Pancreas (tissue), 10 donors: ENCODE results near the gene GNAQ. TPM values are rescaled to one million over a fixed set of nuclear protein-coding genes. Genes with fewer than 3 reads are reported as not detected.

ENCODE experiments used
- ATAC-seq, 4 donors: fragments of 200-7000 bp; cut with Tn5 transposase; one replicate each; pipeline versions ENCODE4 v1.8.0 to v1.9.1; 2020; ENCODE audit warnings: mild to moderate bottlenecking in 4 of 4, moderate library complexity in 4 of 4
- DNase-seq, 6 donors: peaks; one replicate each; pipeline ENCODE4 v3.0.0-alpha.2; 2020
- FAIRE-seq: peaks from 2 replicates; lab custom pipeline; 2012; peaks lifted over from hg19 to GRCh38; lab: Jason Lieb, UNC
- H3K27ac ChIP-seq, 4 donors: fragments of 200-600 bp; sonication (generic); 1 replicate in 3 of 4; 2 replicates in 1 of 4; pipeline versions ENCODE4 v1.5.0 to v1.8.0; 2020
- H3K27me3 ChIP-seq, 4 donors: fragments of 200-600 bp; one replicate each; pipeline ENCODE4 v1.8.0; 2021
- H3K36me3 ChIP-seq, 3 donors: fragments of 200-600 bp; sonication (generic) in 1 of 3; one replicate each; pipeline versions ENCODE4 v1.5.0 to v1.8.0; 2020 to 2021
- H3K4me1 ChIP-seq, 3 donors: fragments of 200-600 bp; one replicate each; pipeline ENCODE4 v1.8.0; 2021
- H3K4me3 ChIP-seq, 4 donors: fragments of 200-600 bp; sonication (generic) in 2 of 4; one replicate each; pipeline versions ENCODE4 v1.5.0 to v1.8.0; 2020 to 2021
- H3K9me3 ChIP-seq, 4 donors: fragments of 200-600 bp; one replicate each; pipeline ENCODE4 v1.8.0; 2021
- WGBS, 2 donors: extraction: QIAGEN DNeasy Blood & Tissue Kit; methylation state at CpG; one replicate each; pipeline ENCODE4 v1.1.7; 2013; 5-methylcytosine and 5-hydroxymethylcytosine counted together
- intact Hi-C, 3 donors: fragments of 100-400 bp; cut with DNase I; formaldehyde crosslinking; loops; one replicate each; pipeline versions ENCODE4 v1.11.1 to v1.14.2; 2022
- polyA plus RNA-seq, 2 donors: library from polyadenylated mRNA; stranded (reverse); fragments of 200-250 nt; gene quantifications; one replicate each; pipeline ENCODE4 v1.2.3, GENCODE V29; 2013
- total RNA-seq, 6 donors: library from RNA; stranded (reverse); fragmentation: NEBNext Ultra II Directional in 4 of 6; extraction: Animal tissue kit (Norgen Biotek cat#: 25700) in 4 of 6; gene quantifications; one replicate each; pipeline versions ENCODE4 v1.2.1 to v1.2.4, GENCODE V29; 2021 to 2023
- TF ChIP-seq, protein P1 (sequence below), 4 donors: fragments of 200-600 bp; sonication (generic) in 3 of 4; IDR thresholded peaks; one replicate each; pipeline versions ENCODE4 v1.5.0 to v1.8.0; 2021; ENCODE audit warnings: antibody characterized with exemption in 4 of 4
- donor health status: healthy with polysubstance abuse.
- donor health status: DM: no; HTN: no; CAD: no; lungs with moderate emphysema.
- donor health status: DM: no; HTN: no; CAD: no.
- donor health status: control.
- donor health status: control.
- donor health status: Bipolar disorder and iron deficiency.
- donor health status: DM: yes; HTN: yes; CAD: no.
- donor health status: DM: no; HTN: no; CAD: no.
- donor health status: DM: no; HTN: no; CAD: no.
- donor health status: DM: yes; HTN: yes; CAD: no.

The GNAQ gene
- total and polyA plus RNA-seq, 8 donors: 6.7 to 33.8 (median 18.2) TPM

DNA sequence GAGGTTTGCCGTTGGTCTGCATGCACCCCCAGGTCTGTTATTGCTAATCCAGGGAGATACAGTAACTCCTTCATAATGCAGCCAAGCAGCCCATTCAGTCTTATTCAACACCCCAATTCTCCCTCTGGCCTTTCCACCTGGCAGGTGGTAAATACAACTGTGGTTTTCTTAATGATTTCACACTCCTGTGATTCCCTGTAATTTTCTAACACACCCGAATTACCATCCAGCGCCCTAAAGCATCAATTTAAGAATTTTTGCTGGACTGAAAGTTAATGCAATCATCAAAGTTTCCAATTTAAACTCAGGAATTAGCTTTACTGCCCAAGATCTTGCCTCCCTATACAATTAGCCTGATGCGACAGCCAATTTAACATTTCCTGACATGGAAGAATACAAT lies 62.5 kb downstream of the GNAQ start:
- FAIRE-seq: no peak
- intact Hi-C loops: no loop called here
- no peak overlapping the region for H3K27ac ChIP-seq
- H3K4me3 ChIP-seq: no peak overlapping the region
- WGBS, 2 donors: 69 to 70% methylated on average over 4 of the region's 4 CpGs
- H3K9me3 ChIP-seq: no peaks in the 10 kb centered on the region
- DNase-seq: no peak
- TF ChIP-seq, protein P1, sequence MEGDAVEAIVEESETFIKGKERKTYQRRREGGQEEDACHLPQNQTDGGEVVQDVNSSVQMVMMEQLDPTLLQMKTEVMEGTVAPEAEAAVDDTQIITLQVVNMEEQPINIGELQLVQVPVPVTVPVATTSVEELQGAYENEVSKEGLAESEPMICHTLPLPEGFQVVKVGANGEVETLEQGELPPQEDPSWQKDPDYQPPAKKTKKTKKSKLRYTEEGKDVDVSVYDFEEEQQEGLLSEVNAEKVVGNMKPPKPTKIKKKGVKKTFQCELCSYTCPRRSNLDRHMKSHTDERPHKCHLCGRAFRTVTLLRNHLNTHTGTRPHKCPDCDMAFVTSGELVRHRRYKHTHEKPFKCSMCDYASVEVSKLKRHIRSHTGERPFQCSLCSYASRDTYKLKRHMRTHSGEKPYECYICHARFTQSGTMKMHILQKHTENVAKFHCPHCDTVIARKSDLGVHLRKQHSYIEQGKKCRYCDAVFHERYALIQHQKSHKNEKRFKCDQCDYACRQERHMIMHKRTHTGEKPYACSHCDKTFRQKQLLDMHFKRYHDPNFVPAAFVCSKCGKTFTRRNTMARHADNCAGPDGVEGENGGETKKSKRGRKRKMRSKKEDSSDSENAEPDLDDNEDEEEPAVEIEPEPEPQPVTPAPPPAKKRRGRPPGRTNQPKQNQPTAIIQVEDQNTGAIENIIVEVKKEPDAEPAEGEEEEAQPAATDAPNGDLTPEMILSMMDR (IDR thresholded peaks at IDR 0.05): no peak
- H3K27me3 ChIP-seq: no peaks in the 10 kb centered on the region
- peaks cover 0 to 7% (median 0%) of the 10 kb centered on the region in 3 donors for H3K4me1 ChIP-seq
- no peak for ATAC-seq
- no peaks in the 10 kb centered on the region for H3K36me3 ChIP-seq

DNA sequence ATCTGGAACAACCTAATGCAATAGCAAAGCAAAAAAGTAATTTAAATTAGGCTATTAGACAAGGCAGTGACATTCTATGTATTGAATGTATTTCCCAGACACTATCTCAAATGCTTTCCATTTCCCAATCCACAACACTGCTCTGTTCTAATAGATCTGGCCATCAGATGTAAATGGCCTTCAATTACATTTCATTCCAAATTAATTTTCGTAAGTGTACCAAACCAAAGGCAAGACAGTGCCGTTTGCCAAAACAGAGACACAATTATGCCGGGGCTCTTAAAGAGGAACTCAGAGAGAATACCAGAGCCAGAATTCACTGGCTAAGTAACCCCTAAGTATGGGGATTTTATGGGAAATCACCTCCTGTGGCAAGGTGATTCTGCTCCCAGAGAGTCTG lies 63.1 kb downstream of the GNAQ start:
- FAIRE-seq (no peak), DNase-seq (no peak), ATAC-seq (no peak)
- TF ChIP-seq, protein P1 (IDR thresholded peaks at IDR 0.05): no peak
- no peaks in the 10 kb centered on the region for H3K9me3 ChIP-seq
- H3K4me3 ChIP-seq: no peak overlapping the region
- peaks cover 0 to 7% (median 0%) of the 10 kb centered on the region in 3 donors for H3K4me1 ChIP-seq
- WGBS, 2 donors: 73 to 76% methylated on average over 3 of the region's 3 CpGs
- intact Hi-C loops: no loop called here
- no peaks in the 10 kb centered on the region for H3K27me3 ChIP-seq
- no peaks in the 10 kb centered on the region for H3K36me3 ChIP-seq
- H3K27ac ChIP-seq: no peak overlapping the region

DNA sequence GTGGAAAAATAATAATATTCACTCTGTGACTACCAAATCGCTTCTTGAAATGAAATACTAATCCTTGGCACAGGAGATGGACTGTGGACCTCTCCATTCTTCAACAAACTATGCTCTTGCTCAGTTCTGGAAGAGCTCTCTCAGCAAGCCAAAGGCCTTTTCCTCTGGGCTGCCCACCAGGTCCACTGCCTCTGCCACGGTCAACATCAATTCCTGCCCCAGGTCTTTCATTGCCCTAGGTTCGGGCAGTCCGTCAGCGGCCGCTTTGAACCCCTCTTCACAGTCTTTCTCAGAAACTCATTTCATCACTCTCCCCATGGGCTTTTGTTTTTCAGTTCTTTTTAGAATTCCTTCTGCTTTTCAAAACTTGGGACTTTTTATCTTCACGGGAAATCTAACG lies 64.9 kb downstream of the GNAQ start:
- FAIRE-seq (no peak), DNase-seq (no peak), ATAC-seq (no peak)
- TF ChIP-seq, protein P1 (IDR thresholded peaks at IDR 0.05): no peak
- no peaks in the 10 kb centered on the region for H3K36me3 ChIP-seq
- no peak overlapping the region for H3K27ac ChIP-seq
- intact Hi-C loops: no loop called here
- no peaks in the 10 kb centered on the region for H3K27me3 ChIP-seq
- H3K4me3 ChIP-seq: no peak overlapping the region
- 85 to 89% methylated on average over 8 of the region's 8 CpGs for WGBS, 2 donors
- H3K4me1 ChIP-seq: peaks cover 0 to 7% (median 0%) of the 10 kb centered on the region in 3 donors
- no peaks in the 10 kb centered on the region for H3K9me3 ChIP-seq

DNA sequence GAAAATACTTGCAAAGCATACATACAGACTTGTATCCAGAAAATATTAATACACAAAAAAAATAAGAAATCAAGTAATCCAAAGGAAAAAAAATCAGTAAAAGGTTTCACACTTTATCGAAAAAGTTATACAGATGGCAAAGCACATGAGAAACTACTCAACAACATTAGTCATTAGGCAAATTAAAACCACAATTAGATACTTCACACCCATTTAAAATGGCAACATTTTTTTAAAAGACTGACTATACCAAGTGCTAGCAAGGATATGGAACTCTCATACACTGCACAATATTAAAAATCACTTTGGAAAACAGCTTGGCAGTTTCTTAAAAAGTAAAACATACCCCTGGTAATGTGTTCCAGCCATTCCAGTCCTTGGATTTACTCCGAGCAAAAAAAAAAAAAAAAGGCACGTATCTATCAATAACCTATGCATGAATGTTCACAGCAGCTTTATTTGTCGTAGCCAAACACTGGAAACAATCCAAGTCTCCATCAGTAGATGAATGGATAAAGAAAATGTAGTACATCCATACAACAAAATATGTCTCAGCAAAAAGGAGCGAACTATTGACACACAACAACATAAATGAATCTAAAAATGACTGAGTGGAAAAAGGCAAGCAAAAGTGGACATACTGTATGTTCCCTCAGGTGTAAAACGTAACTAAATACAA lies 66.0 kb downstream of the GNAQ start:
- WGBS, 2 donors: 33 to 38% methylated on average over 6 of the region's 6 CpGs
- Histone ChIP-seq H3K4me3 (no peak overlapping the region), H3K27me3 (no peaks in the 10 kb centered on the region), H3K4me1 (peaks cover 4 to 7% (median 5%) of the 10 kb centered on the region in 3 donors), H3K9me3 (no peaks in the 10 kb centered on the region), H3K27ac (no peak overlapping the region), H3K36me3 (no peaks in the 10 kb centered on the region)
- DNase-seq (no peak), FAIRE-seq (no peak), ATAC-seq (peak in 3 of 4 donors; percentile 14 to 30 (median 27))
- intact Hi-C loops: no loop called here
- TF ChIP-seq, protein P1 (IDR thresholded peaks at IDR 0.05): no peak

DNA sequence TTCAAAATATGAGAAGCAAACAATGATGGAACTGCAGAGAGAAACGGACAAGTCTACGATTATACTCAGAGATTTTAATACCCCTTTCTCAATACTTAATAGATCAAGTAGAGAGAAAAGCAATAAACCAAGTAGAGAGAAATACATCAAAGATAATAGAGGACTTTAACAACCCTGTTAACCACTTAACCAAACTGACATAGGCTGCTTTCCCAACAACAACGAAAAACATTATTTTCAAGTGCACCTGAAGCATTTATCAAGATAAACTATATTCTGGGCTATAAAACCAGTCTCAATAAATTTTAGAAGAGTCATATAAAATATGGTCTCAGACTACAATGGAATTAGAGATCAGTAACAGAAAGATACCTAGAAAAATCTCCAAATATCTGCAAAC lies 67.4 kb downstream of the GNAQ start:
- Histone ChIP-seq H3K4me1 (peaks cover 4 to 10% (median 7%) of the 10 kb centered on the region in 3 donors), H3K9me3 (no peaks in the 10 kb centered on the region), H3K27me3 (no peaks in the 10 kb centered on the region), H3K27ac (no peak overlapping the region), H3K4me3 (no peak overlapping the region), H3K36me3 (no peaks in the 10 kb centered on the region)
- no peak for DNase-seq
- 67 to 85% methylated on average over 3 of the region's 3 CpGs for WGBS, 2 donors
- peak; percentile 20 for FAIRE-seq
- ATAC-seq: no peak
- intact Hi-C loops: no loop called here
- TF ChIP-seq, protein P1 (IDR thresholded peaks at IDR 0.05): no peak
